ENCODE results near the gene PDS5B. TPM values are rescaled to one million over a fixed set of nuclear protein-coding genes. Genes with fewer than 3 reads are reported as not detected.
"Not testable (repeated sequence)": the region's sequence is repeated elsewhere in the genome, so short reads cannot be mapped to it uniquely, and the experiment has no call there.

Gene PDS5B
- total and polyA plus RNA-seq, 8 donors = 32.5 to 75.8 (median 69.5) TPM

- no peaks in the 10 kb centered on the region for H3K27me3 ChIP-seq
- ATAC-seq (no peak), DNase-seq (no peak)
- no peak overlapping the region for H3K27ac ChIP-seq
- H3K36me3 ChIP-seq = no peaks in the 10 kb centered on the region
- TF ChIP-seq CTCF (IDR thresholded peaks at IDR 0.05) = no peak
- H3K9me3 ChIP-seq = no peaks in the 10 kb centered on the region
- intact Hi-C loops (cut with DNase I) = no loop called here
- peaks cover 0 to 4% of the 10 kb centered on the region in 2 donors for H3K4me1 ChIP-seq
- no peak overlapping the region for H3K4me3 ChIP-seq
Observed at GRCh38 chr13:32553720-32554119, 32.5 kb upstream of the PDS5B start.

GRCh38 chr13:32555613-32556012, 30.6 kb upstream of the PDS5B start:
- Histone ChIP-seq H3K27me3 (no peaks in the 10 kb centered on the region), H3K9me3 (peaks cover 0 to 4% of the 10 kb centered on the region in 2 donors), H3K27ac (no peak overlapping the region), H3K4me3 (no peak overlapping the region), H3K36me3 (no peaks in the 10 kb centered on the region), H3K4me1 (no peaks in the 10 kb centered on the region)
- intact Hi-C loops (cut with DNase I) = no loop called here
- DNase-seq (no peak), ATAC-seq (no peak)
- TF ChIP-seq CTCF (IDR thresholded peaks at IDR 0.05) = no peak

GRCh38 chr13:32560842-32561241, 25.4 kb upstream of the PDS5B start:
- intact Hi-C loops (cut with DNase I); H3K4me1 ChIP-seq; H3K36me3 ChIP-seq; H3K27me3 ChIP-seq; ATAC-seq; DNase-seq; H3K4me3 ChIP-seq; H3K27ac ChIP-seq: not testable (repeated sequence)
- H3K9me3 ChIP-seq = peaks cover 0 to 21% of the 10 kb centered on the region in 2 donors

GRCh38 chr13:32575687-32576086, 10.6 kb upstream of the PDS5B start:
- ATAC-seq, DNase-seq, H3K27ac ChIP-seq, H3K36me3 ChIP-seq, H3K27me3 ChIP-seq, H3K4me1 ChIP-seq, H3K4me3 ChIP-seq: not testable (repeated sequence)
- intact Hi-C loops (cut with DNase I) = loop anchor here in 1 of 2 donors (10.0 kb wide), 1 partner anchor 191 kb away; no protein-coding TSS in a partner anchor
- peaks cover 0 to 24% of the 10 kb centered on the region in 2 donors for H3K9me3 ChIP-seq

GRCh38 chr13:32577032-32577431, 9.2 kb upstream of the PDS5B start:
- ATAC-seq (no peak), DNase-seq (no peak)
- no peak for TF ChIP-seq CTCF (IDR thresholded peaks at IDR 0.05)
- intact Hi-C loops (cut with DNase I) = loop anchor here in 1 of 2 donors (10.0 kb wide), 1 partner anchor 192 kb away; no protein-coding TSS in a partner anchor
- no peak overlapping the region for H3K4me3 ChIP-seq
- no peaks in the 10 kb centered on the region for H3K36me3 ChIP-seq
- H3K4me1 ChIP-seq = no peaks in the 10 kb centered on the region
- no peaks in the 10 kb centered on the region for H3K27me3 ChIP-seq
- H3K27ac ChIP-seq = no peak overlapping the region
- peaks cover 0 to 24% of the 10 kb centered on the region in 2 donors for H3K9me3 ChIP-seq

- no peak overlapping the region for H3K4me3 ChIP-seq
- no peaks in the 10 kb centered on the region for H3K27me3 ChIP-seq
- TF ChIP-seq CTCF (IDR thresholded peaks at IDR 0.05) = peak; percentile 13 to 33
- DNase-seq (peak in 1 of 4 donors; percentile 36), ATAC-seq (no peak)
- no peak overlapping the region for H3K27ac ChIP-seq
- H3K9me3 ChIP-seq = peaks cover 0 to 24% of the 10 kb centered on the region in 2 donors
- H3K4me1 ChIP-seq = peaks cover 0 to 6% of the 10 kb centered on the region in 2 donors
- intact Hi-C loops (cut with DNase I) = no loop called here
- H3K36me3 ChIP-seq = no peaks in the 10 kb centered on the region
Observed at GRCh38 chr13:32581177-32581786, 5.0 kb upstream of the PDS5B start.
